HEK293T (cell line): ENCODE results near the gene NIP7.

ENCODE experiments used
- CTCF ChIA-PET: fragments of 350-600 bp; formaldehyde crosslinking; extraction: SDS; loops from one replicate; lab custom pipeline; 2021; ENCODE audit warnings: antibody characterized with exemption, inconsistent platforms; lab: Yijun Ruan, JAX
- POLR2A ChIA-PET: fragments of 350-600 bp; formaldehyde crosslinking; extraction: SDS; loops from one replicate; lab custom pipeline; 2020; ENCODE audit warnings: antibody characterized with exemption, inconsistent platforms; lab: Yijun Ruan, JAX
- DNase-seq: peaks from one replicate; pipeline ENCODE4 v3.0.0; 2012; ENCODE audit warnings: mixed read lengths; ENCODE audit errors: extremely low spot score
- ARNT ChIP-seq: fragments of 450-650 bp; IDR thresholded peaks from 2 replicates; pipeline ENCODE4 v1.6.1; 2017; ENCODE audit warnings: mild to moderate bottlenecking
- BHLHE40 ChIP-seq: fragments of 450-650 bp; IDR thresholded peaks from 2 replicates; pipeline ENCODE4 v1.6.1; 2016; ENCODE audit warnings: mild to moderate bottlenecking, moderate library complexity, borderline replicate concordance
- CTBP1 ChIP-seq: fragments of 450-650 bp; IDR thresholded peaks from 2 replicates; pipeline ENCODE4 v1.6.1; 2016; ENCODE audit warnings: borderline replicate concordance
- ELF4 ChIP-seq: fragments of 450-650 bp; IDR thresholded peaks from 2 replicates; pipeline ENCODE4 v1.6.1; 2017; ENCODE audit warnings: antibody characterized with exemption
- FOXA1 ChIP-seq: fragments of 450-650 bp; IDR thresholded peaks from 2 replicates; pipeline ENCODE4 v1.6.1; 2016; ENCODE audit warnings: mild to moderate bottlenecking
- FOXK2 ChIP-seq: fragments of 450-650 bp; IDR thresholded peaks from 2 replicates; pipeline ENCODE4 v1.6.1; 2016; ENCODE audit warnings: mild to moderate bottlenecking
- FOXM1 ChIP-seq: fragments of 450-650 bp; IDR thresholded peaks from 2 replicates; pipeline ENCODE4 v1.6.1; 2017; ENCODE audit warnings: mild to moderate bottlenecking, borderline replicate concordance
- HDGF ChIP-seq: fragments of 450-650 bp; IDR thresholded peaks from 2 replicates; pipeline ENCODE4 v1.6.1; 2017; ENCODE audit warnings: antibody characterized with exemption, borderline replicate concordance
- L3MBTL2 ChIP-seq: fragments of 450-650 bp; conservative IDR thresholded peaks from 2 replicates; pipeline ENCODE4 v1.6.1; 2016; ENCODE audit warnings: mild to moderate bottlenecking
- LEF1 ChIP-seq: fragments of 450-650 bp; IDR thresholded peaks from 2 replicates; pipeline ENCODE4 v1.6.1; 2017; ENCODE audit warnings: mild to moderate bottlenecking, borderline replicate concordance
- NFRKB ChIP-seq: fragments of 450-650 bp; IDR thresholded peaks from 2 replicates; pipeline ENCODE4 v1.6.1; 2016; ENCODE audit warnings: mild to moderate bottlenecking, moderate library complexity
- SP1 ChIP-seq: fragments of 450-650 bp; IDR thresholded peaks from 2 replicates; pipeline ENCODE4 v1.6.1; 2017
- SUZ12 ChIP-seq: fragments of 450-650 bp; IDR thresholded peaks from 2 replicates; pipeline ENCODE4 v1.6.1; 2016; ENCODE audit warnings: mild to moderate bottlenecking
- TARDBP ChIP-seq: fragments of 450-650 bp; IDR thresholded peaks from 2 replicates; pipeline ENCODE4 v1.6.1; 2016
- ZNF384 ChIP-seq: fragments of 450-650 bp; IDR thresholded peaks from 2 replicates; pipeline ENCODE4 v1.6.1; 2016
- TF ChIP-seq, protein P1 (sequence below): fragments of 450-650 bp; IDR thresholded peaks from 2 replicates; pipeline ENCODE4 v1.6.1; 2016

Gene NIP7

DNA sequence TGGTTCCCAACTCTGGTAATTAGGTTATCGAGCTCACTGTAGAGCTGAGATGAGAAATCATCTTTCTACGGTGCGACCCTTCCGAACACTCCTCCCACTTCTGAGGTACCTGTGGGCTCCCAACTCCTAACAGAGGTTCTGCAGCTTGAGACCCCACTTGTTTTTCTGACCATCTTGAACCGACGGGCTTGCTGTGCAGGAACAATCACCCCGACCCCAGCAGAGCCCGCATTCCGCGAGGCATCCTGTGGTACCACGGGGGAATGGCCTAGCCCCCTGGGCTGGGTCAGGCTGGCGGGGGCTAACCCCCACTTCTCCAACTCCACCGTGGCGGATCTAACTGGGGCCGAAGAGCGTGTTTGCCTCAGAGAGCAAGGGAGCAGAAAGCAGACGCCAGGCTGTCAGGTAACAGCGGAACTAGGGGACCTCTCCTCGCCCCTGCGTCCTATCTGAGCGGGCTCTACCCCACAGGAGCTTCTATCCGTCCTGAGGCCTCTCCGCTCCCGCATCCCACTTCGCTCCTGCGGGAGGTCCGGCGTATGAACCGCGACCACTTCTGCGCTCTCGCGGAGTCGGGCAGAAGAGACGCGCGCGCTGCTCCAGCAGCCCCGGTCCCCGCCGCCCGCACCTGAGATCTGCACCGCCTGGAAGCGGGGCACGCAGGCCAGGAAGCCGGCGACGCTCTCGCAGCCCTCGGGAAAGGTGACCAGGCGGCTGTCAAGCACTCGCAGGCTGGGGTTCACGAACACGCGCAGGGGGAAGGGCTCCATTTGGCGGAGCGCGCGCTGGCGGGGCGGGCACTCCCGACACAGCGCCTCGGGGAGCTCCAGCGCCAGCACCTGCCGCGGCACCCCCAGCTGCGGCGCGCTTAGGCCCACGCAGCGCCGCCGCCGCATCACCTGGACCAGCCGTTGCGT is 9.9 kb upstream of the NIP7 start:
- no peak for TF ChIP-seq TARDBP
- TF ChIP-seq NFRKB = no peak
- TF ChIP-seq BHLHE40 = no peak
- TF ChIP-seq, protein P1, sequence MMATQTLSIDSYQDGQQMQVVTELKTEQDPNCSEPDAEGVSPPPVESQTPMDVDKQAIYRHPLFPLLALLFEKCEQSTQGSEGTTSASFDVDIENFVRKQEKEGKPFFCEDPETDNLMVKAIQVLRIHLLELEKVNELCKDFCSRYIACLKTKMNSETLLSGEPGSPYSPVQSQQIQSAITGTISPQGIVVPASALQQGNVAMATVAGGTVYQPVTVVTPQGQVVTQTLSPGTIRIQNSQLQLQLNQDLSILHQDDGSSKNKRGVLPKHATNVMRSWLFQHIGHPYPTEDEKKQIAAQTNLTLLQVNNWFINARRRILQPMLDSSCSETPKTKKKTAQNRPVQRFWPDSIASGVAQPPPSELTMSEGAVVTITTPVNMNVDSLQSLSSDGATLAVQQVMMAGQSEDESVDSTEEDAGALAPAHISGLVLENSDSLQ = no peak
- no peak for TF ChIP-seq HDGF
- no peak; the same call in 1 of the 2 replicates for TF ChIP-seq L3MBTL2
- TF ChIP-seq FOXM1 = no peak
- no peak for TF ChIP-seq ELF4
- TF ChIP-seq FOXK2 = no peak
- TF ChIP-seq LEF1 = no peak
- TF ChIP-seq CTBP1 = no peak
- TF ChIP-seq ARNT = no peak
- TF ChIP-seq FOXA1 = no peak
- no peak for TF ChIP-seq SUZ12
- no peak for TF ChIP-seq ZNF384
- TF ChIP-seq SP1 = no peak
- ChIA-PET CTCF (no interaction called here), POLR2A (interaction anchor here (1.0 to 1.7 kb wide), 5 partner anchors 9 to 19 kb away, joined by 3 to 5 read pairs (median 4); partner anchors contain the start of gene COG8)
- DNase-seq = no peak

DNA sequence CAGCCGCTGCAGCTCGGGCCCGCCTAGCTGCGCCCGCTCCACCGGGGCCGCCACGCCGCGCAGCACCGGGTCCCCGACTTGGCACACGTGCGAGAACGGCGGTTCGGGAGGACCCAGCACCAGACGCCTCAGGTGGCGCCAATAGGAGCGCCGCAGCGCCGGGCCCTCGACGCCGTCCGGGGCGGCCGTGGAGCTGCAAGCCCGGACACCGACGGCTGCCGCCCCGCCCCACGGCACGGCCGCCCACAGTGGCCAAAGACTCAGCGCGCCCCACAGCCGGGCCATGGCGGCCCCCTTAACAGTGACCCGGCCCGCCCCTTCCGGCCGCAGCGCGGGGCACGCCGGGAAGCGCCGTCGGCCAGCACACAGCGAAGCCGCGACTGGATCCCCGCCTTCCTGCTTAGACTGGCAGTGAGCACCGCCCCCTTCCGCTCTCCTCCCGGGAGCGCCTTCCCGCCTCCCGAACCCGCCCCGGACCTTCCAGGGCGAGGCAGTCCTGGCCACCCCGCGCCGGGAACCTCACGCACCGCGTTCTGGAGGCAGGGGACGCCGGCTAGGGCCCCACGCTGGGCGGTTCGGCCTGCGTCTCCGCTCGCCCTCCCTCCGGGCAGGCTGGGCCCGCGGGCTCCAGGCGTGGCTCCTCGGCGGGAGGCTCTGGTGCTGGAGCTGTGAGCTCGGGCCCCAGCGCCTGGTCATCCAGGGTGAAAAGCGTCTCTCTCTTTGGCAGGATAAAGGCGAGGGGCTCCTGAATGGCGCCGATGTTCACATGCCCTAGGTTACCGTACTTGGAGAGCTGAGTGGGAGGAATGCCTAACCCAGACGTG is 9.1 kb upstream of the NIP7 start, which contains the start of gene PDF:
Gene PDF, minus strand, starts transcription at position 303 of the 824 bp plus-strand sequence. Its CDS starts 18 bp downstream, at position 285.
- TF ChIP-seq L3MBTL2 (peak; percentile 39; the same call in 1 of the 2 replicates), LEF1 (peak; percentile 83; the same call in 1 of the 2 replicates), ARNT (no peak), HDGF (peak; percentile 74; the same call in 1 of the 2 replicates), ELF4 (peak; percentile 48; the same call in 1 of the 2 replicates), CTBP1 (no peak)
- TF ChIP-seq, protein P1 = peak; percentile 76
- CTCF ChIA-PET = no interaction called here
- DNase-seq = peak; percentile 89
- POLR2A ChIA-PET = interaction anchor here (1.3 to 1.7 kb wide), 3 partner anchors 10 to 18 kb away, joined by 3 to 5 read pairs (median 5); no protein-coding TSS in a partner anchor

DNA sequence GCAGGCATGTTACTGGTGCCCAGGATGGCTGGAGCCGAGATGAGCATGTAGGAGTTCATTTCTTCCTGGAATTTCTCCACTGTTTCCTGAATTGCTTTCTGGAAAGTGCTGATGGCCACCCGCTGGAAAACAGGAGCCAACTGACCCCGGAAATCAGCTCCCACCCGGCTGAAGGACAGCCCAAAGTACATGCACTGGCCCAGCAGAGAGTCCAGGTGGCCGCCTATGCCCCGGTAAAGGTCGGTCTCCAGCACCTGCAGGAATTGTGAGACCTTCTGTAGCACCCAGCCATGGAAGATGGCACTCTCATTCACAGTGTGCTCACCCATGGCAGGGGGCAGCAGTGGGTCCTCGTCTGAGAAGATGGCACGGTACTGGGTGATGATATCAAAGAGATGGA is 4.9 kb upstream of the NIP7 start:
- no peak for DNase-seq
- POLR2A ChIA-PET = no interaction called here
- TF ChIP-seq ELF4 (no peak), SP1 (no peak), L3MBTL2 (no peak), ARNT (no peak), NFRKB (no peak), SUZ12 (no peak), CTBP1 (no peak), TARDBP (no peak), FOXM1 (no peak), ZNF384 (no peak), LEF1 (no peak), FOXA1 (no peak), HDGF (no peak), FOXK2 (no peak)
- TF ChIP-seq, protein P1 = no peak
- CTCF ChIA-PET = no interaction called here

DNA sequence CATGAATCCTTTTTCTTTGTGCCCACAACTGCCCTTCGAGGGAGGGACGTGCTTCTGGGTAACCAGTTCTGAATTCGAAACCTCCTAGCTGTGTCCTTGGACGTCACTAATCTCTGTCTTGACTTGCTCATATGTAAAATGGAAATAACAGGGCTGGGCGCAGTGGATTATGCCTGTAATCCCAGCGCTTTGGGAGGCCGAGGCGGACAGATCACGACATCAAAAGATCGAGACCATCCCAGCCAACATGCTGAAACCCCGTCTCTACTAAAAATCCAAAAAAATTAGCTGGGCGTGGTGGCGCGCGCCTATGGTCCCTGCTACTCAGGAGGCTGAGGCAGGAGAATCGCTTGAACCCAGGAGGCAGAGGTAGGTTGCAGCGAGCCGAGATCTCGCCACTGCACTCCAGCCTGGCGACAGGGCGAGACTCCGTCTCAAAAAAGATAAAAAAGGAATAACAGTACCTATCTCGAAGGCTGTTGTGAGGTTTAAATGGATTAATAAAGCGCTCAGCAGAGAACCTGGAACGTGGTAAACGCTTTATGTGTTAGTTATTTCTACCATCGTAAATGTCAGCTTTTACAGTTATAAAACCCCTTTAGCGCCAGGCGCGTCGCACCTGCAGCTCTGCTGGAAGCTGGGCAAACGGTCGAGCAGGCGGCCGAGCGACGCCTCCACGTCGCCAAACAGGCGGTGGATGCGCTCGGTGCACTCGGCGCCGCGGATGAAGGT is 849 bp upstream of the NIP7 start:
- ChIA-PET CTCF (no interaction called here), POLR2A (interaction anchor here (0.9 to 1.3 kb wide), 2 partner anchors 9 to 50 kb away, joined by 3 to 4 read pairs; no protein-coding TSS in a partner anchor)
- TF ChIP-seq LEF1 (no peak), L3MBTL2 (peak; percentile 21)
- DNase-seq = no peak

DNA sequence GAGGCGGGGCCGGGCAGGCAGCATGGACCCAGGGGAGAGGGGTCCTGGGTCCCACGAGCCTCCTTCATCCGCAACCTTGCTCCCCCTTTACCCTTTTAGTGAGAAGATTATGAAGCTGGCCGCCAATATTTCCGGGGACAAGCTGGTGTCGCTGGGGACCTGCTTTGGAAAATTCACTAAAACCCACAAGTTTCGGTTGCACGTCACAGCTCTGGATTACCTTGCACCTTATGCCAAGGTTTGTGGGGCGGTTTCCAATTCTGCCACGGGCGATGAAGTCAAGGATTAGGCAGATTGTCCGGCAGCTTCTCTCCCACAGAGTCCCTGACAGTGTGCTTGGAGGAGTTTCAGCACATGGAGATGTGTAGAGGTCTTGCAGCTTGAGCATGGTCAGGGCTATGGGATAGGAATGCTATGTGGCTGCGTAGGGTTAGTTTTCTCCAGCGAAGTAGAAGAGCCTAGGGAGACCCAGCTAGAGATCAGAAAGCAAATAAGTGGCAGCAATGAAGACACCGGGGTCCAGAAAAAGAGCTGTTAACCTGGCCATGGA is 598 bp downstream of the NIP7 start:
- no peak for DNase-seq

More for the DNA sequence above, 598 bp downstream of the NIP7 start:
- ChIA-PET CTCF (no interaction called here), POLR2A (interaction anchor here (0.7 to 1.4 kb wide), 5 partner anchors 10 to 14 kb away, joined by 3 to 6 read pairs (median 5); partner anchors contain the start of gene PDF)
- TF ChIP-seq CTBP1 (no peak), BHLHE40 (no peak), SUZ12 (no peak)
